Measurements from ENCODE around the gene SMAD5.

Gene SMAD5

GRCh38 chr5:136228136-136228757, 95.6 kb downstream of the SMAD5 start:
- DNase-seq = no peak

GRCh38 chr5:136230176-136230575, 97.5 kb downstream of the SMAD5 start:
- DNase-seq = no peak

GRCh38 chr5:136232316-136232715, 99.7 kb downstream of the SMAD5 start:
- no peak for DNase-seq

All from activated T-cell treated with anti-CD3 and anti-CD28 coated beads, Interleukin-2, amount 50 U/mL, for 48 hours (primary cell).